Measurements from ENCODE around the gene UBAP1L.
"Not testable (repeated sequence)": the region's sequence is repeated elsewhere in the genome, so short reads cannot be mapped to it uniquely, and the experiment has no call there.

UBAP1L gene

GRCh38 chr15:65110676-65111292 lies 4.2 kb downstream of the UBAP1L start:
- TF ChIP-seq POLR2A (IDR thresholded peaks at IDR 0.05; ENCODE audit: low read depth, low read length), result no peak
- FAIRE-seq (no peak), DNase-seq (ENCODE audit: insufficient read length, low spot score) (no peak)

DNA sequence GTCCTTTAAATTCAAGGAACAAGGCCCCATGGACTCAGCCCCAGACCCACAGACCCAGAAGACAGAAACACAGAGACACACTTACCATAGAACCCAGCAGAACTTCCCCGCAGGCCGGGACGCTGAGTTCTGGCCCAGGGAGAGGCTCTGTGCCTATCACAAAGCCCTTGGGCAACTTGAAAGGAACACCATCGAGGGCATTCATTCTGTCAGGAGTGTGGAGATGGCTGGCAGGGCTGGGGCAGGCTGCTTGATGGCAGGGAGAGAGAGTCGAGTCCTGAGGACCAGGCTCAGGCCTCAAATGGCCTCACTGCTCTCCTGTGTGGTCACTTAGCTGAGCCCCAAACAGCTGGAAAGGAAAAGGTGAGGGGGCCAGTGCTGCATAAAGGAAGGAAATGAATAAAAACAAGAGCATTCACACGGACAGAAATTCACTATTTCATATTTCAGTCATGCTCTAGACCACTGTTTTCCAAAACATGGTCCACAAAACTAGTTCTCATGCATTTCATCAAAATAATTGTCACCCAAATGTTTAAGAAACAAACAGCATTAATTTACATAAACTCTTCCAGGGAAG lies 8.9 kb downstream of the UBAP1L start:
- no peak for DNase-seq (ENCODE audit: insufficient read length, low spot score)
- no peak for TF ChIP-seq POLR2A (IDR thresholded peaks at IDR 0.05; ENCODE audit: low read depth, low read length)
- FAIRE-seq, result no peak

- no peak for TF ChIP-seq POLR2A (IDR thresholded peaks at IDR 0.05; ENCODE audit: low read depth, low read length)
- FAIRE-seq (no peak), DNase-seq (ENCODE audit: insufficient read length, low spot score) (no peak)
Measured at GRCh38 chr15:65105038-65105437, 10.0 kb downstream of the UBAP1L start.

GRCh38 chr15:65102912-65103311 lies 12.1 kb downstream of the UBAP1L start:
- TF ChIP-seq POLR2A (IDR thresholded peaks at IDR 0.05; ENCODE audit: low read depth, low read length), result no peak
- FAIRE-seq (no peak), DNase-seq (ENCODE audit: insufficient read length, low spot score) (no peak)

GRCh38 chr15:65101891-65102708 lies 12.9 kb downstream of the UBAP1L start:
- FAIRE-seq, result no peak
- no peak for DNase-seq (ENCODE audit: insufficient read length, low spot score)

GRCh38 chr15:65101411-65101890 lies 13.5 kb downstream of the UBAP1L start:
- FAIRE-seq (no peak), DNase-seq (ENCODE audit: insufficient read length, low spot score) (peak; percentile 35)
- no peak for TF ChIP-seq POLR2A (IDR thresholded peaks at IDR 0.05; ENCODE audit: low read depth, low read length)

More at GRCh38 chr15:65101891-65102708, 12.9 kb downstream of the UBAP1L start:
- TF ChIP-seq POLR2A (IDR thresholded peaks at IDR 0.05; ENCODE audit: low read depth, low read length), result no peak

GRCh38 chr15:65100442-65100841 lies 14.6 kb downstream of the UBAP1L start:
- FAIRE-seq, result no peak
- no peak for TF ChIP-seq POLR2A (IDR thresholded peaks at IDR 0.05; ENCODE audit: low read depth, low read length)
- no peak for DNase-seq (ENCODE audit: insufficient read length, low spot score)

- FAIRE-seq; DNase-seq (ENCODE audit: insufficient read length, low spot score): not testable (repeated sequence)
Measured at GRCh38 chr15:65099801-65100200, 15.2 kb downstream of the UBAP1L start.

- no peak for FAIRE-seq
Measured at GRCh38 chr15:65099336-65099735, 15.7 kb downstream of the UBAP1L start.

GRCh38 chr15:65097651-65098263 lies 17.2 kb downstream of the UBAP1L start:
- DNase-seq (ENCODE audit: insufficient read length, low spot score) (no peak), FAIRE-seq (no peak)
- TF ChIP-seq POLR2A (IDR thresholded peaks at IDR 0.05; ENCODE audit: low read depth, low read length), result no peak

More at GRCh38 chr15:65099336-65099735, 15.7 kb downstream of the UBAP1L start:
- TF ChIP-seq POLR2A (IDR thresholded peaks at IDR 0.05; ENCODE audit: low read depth, low read length), result no peak
- DNase-seq (ENCODE audit: insufficient read length, low spot score), result no peak

DNA sequence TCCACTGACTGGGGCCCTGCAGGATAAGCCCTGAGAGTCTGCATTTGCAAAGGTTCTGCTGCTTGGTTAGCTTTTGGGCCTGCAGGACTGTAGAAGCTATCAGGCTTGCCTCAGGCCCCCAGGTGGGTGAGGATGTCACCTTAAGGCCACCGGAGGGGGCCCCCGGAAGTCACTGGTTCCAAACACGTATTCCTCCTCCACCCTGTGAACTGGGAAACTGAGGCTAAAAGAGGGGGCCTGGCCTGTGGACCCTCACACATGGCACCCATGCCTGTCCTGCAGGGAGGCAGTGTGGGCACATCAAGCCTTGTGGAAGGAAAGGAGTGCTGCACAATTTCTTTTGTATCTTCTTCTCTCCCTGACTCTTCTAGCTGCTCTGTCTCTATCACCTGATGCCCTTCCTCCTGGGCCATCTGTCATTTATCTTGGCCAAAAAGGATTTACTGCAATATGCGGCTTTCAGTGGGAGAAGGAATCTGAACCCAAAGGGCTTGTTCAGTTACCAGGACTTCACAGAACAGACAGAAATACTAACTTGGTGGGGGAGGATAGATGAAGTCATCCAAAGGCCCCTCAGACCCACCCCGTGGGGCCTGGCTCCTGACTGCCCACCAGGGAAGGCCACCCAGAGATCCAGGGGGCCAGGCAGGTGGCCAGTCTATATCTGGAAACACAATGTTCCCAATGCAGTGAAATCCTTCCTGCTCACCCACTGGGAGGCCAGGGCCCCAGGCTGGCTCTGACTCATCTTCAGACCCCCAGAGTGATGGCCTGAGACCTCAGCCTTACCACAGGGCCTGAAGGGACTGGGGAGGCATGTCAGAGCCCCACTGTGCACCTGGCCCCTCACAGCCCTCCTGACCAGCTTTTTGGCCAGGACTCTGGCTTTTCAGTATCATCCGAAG lies 18.3 kb downstream of the UBAP1L start:
- DNase-seq (ENCODE audit: insufficient read length, low spot score) (no peak), FAIRE-seq (no peak)
- TF ChIP-seq POLR2A (IDR thresholded peaks at IDR 0.05; ENCODE audit: low read depth, low read length), result no peak

GRCh38 chr15:65095747-65096104 lies 19.3 kb downstream of the UBAP1L start:
- DNase-seq (ENCODE audit: insufficient read length, low spot score), result no peak
- TF ChIP-seq POLR2A (IDR thresholded peaks at IDR 0.05; ENCODE audit: low read depth, low read length), result no peak
- no peak for FAIRE-seq

DNA sequence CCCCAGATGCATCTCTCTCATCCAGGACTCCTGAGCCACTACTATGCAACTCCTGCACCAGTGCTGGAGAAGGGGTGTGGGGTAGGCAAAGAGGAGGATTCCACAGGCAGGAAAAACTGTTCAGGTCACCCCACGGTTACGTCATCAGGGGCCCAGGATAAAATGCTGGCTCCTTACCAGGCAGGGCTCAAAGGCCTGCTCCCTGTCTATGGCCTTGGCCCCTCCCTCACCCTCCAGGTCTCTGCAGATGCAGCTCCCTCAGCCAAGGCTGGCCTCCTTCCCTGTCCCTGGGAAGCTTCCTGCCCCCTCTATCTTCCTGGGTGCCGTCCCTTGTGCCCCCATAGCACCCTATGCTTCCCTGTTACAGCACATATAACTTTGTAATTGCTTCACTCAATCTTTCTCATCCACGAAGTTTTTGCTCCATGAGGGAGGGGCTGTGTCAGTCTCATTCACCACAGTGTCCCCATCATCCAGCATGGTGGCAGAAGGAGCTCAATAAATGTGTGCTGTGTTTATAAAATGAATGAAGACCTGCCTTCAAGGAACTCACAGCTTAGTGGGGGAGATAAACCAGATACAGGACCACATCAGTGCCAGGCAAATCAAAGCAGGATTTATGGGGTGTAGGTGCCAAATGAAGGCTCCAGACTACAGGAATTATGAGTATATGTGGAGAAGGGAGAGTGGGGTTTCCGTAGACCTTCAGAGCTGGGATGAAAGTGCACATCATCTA lies 19.8 kb downstream of the UBAP1L start:
- FAIRE-seq, result no peak
- no peak for TF ChIP-seq POLR2A (IDR thresholded peaks at IDR 0.05; ENCODE audit: low read depth, low read length)
- no peak for DNase-seq (ENCODE audit: insufficient read length, low spot score)

All from H54 (cell line).